Kidney (tissue), 14 donors: ENCODE results near the gene GAN. TPM values are rescaled to one million over a fixed set of nuclear protein-coding genes. Genes with fewer than 3 reads are reported as not detected.

Source experiments
- DNase-seq, 5 donors: peaks; one replicate each; pipeline ENCODE4 v3.0.0-alpha.2; 2013 to 2020
- FAIRE-seq: peaks from 2 replicates; lab custom pipeline; 2012; peaks lifted over from hg19 to GRCh38; lab: Jason Lieb, UNC
- H3K27ac ChIP-seq, 2 donors: one replicate each; pipeline ENCODE4 v1.7.0; 2013; ENCODE audit warnings: low read depth in 2 of 2, low read length in 2 of 2, inconsistent platforms in 1 of 2
- H3K27me3 ChIP-seq: one replicate; pipeline ENCODE4 v1.7.1; 2013; ENCODE audit warnings: low read length, inconsistent platforms; ENCODE audit not compliant: control insufficient read depth, insufficient read depth
- H3K36me3 ChIP-seq, 3 donors: one replicate each; pipeline versions ENCODE4 v1.7.0 to v1.7.1; 2013; ENCODE audit warnings: low read length in 3 of 3, control low read depth in 1 of 3, inconsistent platforms in 1 of 3; ENCODE audit not compliant: insufficient read depth in 3 of 3, control insufficient read depth in 2 of 3
- H3K4me1 ChIP-seq, 3 donors: one replicate each; pipeline versions ENCODE4 v1.7.0 to v1.7.1; 2013; ENCODE audit warnings: low read length in 3 of 3, inconsistent platforms in 1 of 3, low read depth in 1 of 3; ENCODE audit not compliant: control insufficient read depth in 2 of 3, insufficient read depth in 2 of 3
- H3K4me3 ChIP-seq, 3 donors: one replicate each; pipeline versions ENCODE4 v1.7.0 to v1.8.1; 2013; ENCODE audit warnings: low read length in 3 of 3, control low read depth in 1 of 3, inconsistent platforms in 1 of 3
- H3K9ac ChIP-seq, 3 donors: one replicate each; pipeline versions ENCODE4 v1.7.0 to v1.7.1; 2013; ENCODE audit warnings: low read length in 3 of 3, control low read depth in 1 of 3, inconsistent platforms in 1 of 3
- H3K9me3 ChIP-seq, 3 donors: one replicate each; pipeline versions ENCODE4 v1.7.0 to v1.7.1; 2013; ENCODE audit warnings: low read length in 3 of 3, control low read depth in 1 of 3, inconsistent platforms in 1 of 3; ENCODE audit not compliant: control insufficient read depth in 2 of 3, insufficient read depth in 1 of 3
- CTCF ChIP-seq: IDR thresholded peaks from 3 replicates; pipeline ENCODE4 v1.5.1; 2012; ENCODE audit warnings: mild to moderate bottlenecking, moderate library complexity, borderline replicate concordance; ENCODE audit not compliant: insufficient read depth; ENCODE audit errors: extremely low read depth
- intact Hi-C: fragments of 100-400 bp; cut with DNase I; formaldehyde crosslinking; loops from one replicate; pipeline ENCODE4 v1.11.1; 2022
- polyA plus RNA-seq: library from polyadenylated mRNA; stranded (reverse); fragments of 350-450 nt; fragmentation: Illumina TruSeq; extraction: RNeasy Lipid Tissue Mini Kit (QIAGEN cat#74804); gene quantifications from one replicate; pipeline ENCODE4 v1.2.3, GENCODE V29; 2014; ENCODE audit warnings: low read depth, low replicate concordance; ENCODE audit not compliant: insufficient read depth
- total RNA-seq: library from RNA; stranded (reverse); fragmentation: NEBNext Ultra II Directional; extraction: Animal tissue kit (Norgen Biotek cat#: 25700); gene quantifications from one replicate; pipeline ENCODE4 v1.2.1, GENCODE V29; 2021
- donor health status: control.
- donor health status: control.
- donor health status: control.
- donor health status: control.
- donor health status: control.
- donor health status: DM: yes; HTN: yes; CAD: no.
- donor health status: Normal renal cell carcinoma (clear cell type).

GAN gene
- total and polyA plus RNA-seq, 2 donors from 2014 or later, result 0.60 to 7.7 TPM

GRCh38 chr16:81353895-81354294 lies 39.1 kb downstream of the GAN start:
- Histone ChIP-seq H3K9me3 (no peaks in the 10 kb centered on the region), H3K27ac (no peak overlapping the region), H3K4me3 (no peak overlapping the region), H3K4me1 (no peaks in the 10 kb centered on the region), H3K27me3 (no peaks in the 10 kb centered on the region), H3K36me3 (peaks cover 0 to 4% (median 3%) of the 10 kb centered on the region in 3 donors), H3K9ac (no peak overlapping the region)
- FAIRE-seq (no peak), DNase-seq (no peak)
- intact Hi-C loops, result no loop called here
- no peak for TF ChIP-seq CTCF

GRCh38 chr16:81357711-81358260 lies 43.0 kb downstream of the GAN start:
- no peak for TF ChIP-seq CTCF
- H3K9me3 ChIP-seq, result no peaks in the 10 kb centered on the region
- H3K27me3 ChIP-seq, result no peaks in the 10 kb centered on the region
- H3K36me3 ChIP-seq, result peaks cover 0 to 4% (median 3%) of the 10 kb centered on the region in 3 donors
- no peak overlapping the region for H3K4me3 ChIP-seq
- H3K9ac ChIP-seq, result no peak overlapping the region
- DNase-seq, result no peak
- H3K4me1 ChIP-seq, result no peaks in the 10 kb centered on the region
- intact Hi-C loops, result no loop called here
- no peak overlapping the region for H3K27ac ChIP-seq
- no peak for FAIRE-seq

GRCh38 chr16:81358860-81359259 lies 44.1 kb downstream of the GAN start:
- Histone ChIP-seq H3K36me3 (peaks cover 0 to 8% (median 4%) of the 10 kb centered on the region in 3 donors), H3K4me1 (no peaks in the 10 kb centered on the region), H3K27me3 (no peaks in the 10 kb centered on the region), H3K9ac (no peak overlapping the region), H3K9me3 (no peaks in the 10 kb centered on the region), H3K27ac (no peak overlapping the region), H3K4me3 (no peak overlapping the region)
- TF ChIP-seq CTCF, result no peak
- DNase-seq (no peak), FAIRE-seq (no peak)
- intact Hi-C loops, result no loop called here

GRCh38 chr16:81360135-81360534 lies 45.4 kb downstream of the GAN start:
- no peak for FAIRE-seq

More at GRCh38 chr16:81360135-81360534, 45.4 kb downstream of the GAN start:
- H3K27ac ChIP-seq, result no peak overlapping the region
- no peaks in the 10 kb centered on the region for H3K4me1 ChIP-seq
- intact Hi-C loops, result no loop called here
- peaks cover 0 to 9% (median 0%) of the 10 kb centered on the region in 3 donors for H3K36me3 ChIP-seq
- no peaks in the 10 kb centered on the region for H3K27me3 ChIP-seq
- H3K4me3 ChIP-seq, result no peak overlapping the region
- no peaks in the 10 kb centered on the region for H3K9me3 ChIP-seq
- TF ChIP-seq CTCF, result no peak
- DNase-seq, result no peak
- H3K9ac ChIP-seq, result no peak overlapping the region
